GM23338 (cell line): Measurements from ENCODE around the gene UBAP2. TPM values are rescaled to one million over a fixed set of nuclear protein-coding genes. Genes with fewer than 3 reads are reported as not detected.

Experiments used
- ATAC-seq: fragments of 200-7000 bp; cut with Tn5 transposase; 3 replicates; pipeline ENCODE4 v1.9.1; 2020
- DNase-seq: peaks from one replicate; pipeline ENCODE4 v3.0.0-alpha.2; 2015; ENCODE audit warnings: low spot score
- H2AFZ ChIP-seq: fragments of 200-600 bp; sonication (generic); 2 replicates; pipeline ENCODE4 v1.8.0; 2016; ENCODE audit warnings: antibody characterized with exemption, mild to moderate bottlenecking, moderate library complexity
- H3F3A ChIP-seq: fragments of 200-600 bp; sonication (generic); replicated peaks from 2 replicates; pipeline ENCODE4 v1.8.0; 2017; ENCODE audit warnings: antibody characterized with exemption, mixed run types, low read depth
- H3K27ac ChIP-seq: fragments of 200-600 bp; sonication (generic); 2 replicates; pipeline ENCODE4 v1.6.1; 2016; ENCODE audit warnings: low read depth
- H3K27me3 ChIP-seq: fragments of 200-600 bp; sonication (generic); 2 replicates; pipeline ENCODE4 v1.8.0; 2016; ENCODE audit warnings: mild to moderate bottlenecking, mixed run types, moderate library complexity; ENCODE audit not compliant: insufficient read depth
- H3K36me3 ChIP-seq: fragments of 200-600 bp; sonication (generic); 2 replicates; pipeline ENCODE4 v1.8.0; 2016; ENCODE audit warnings: mild to moderate bottlenecking; ENCODE audit not compliant: insufficient read depth
- H3K4me1 ChIP-seq: fragments of 200-600 bp; sonication (generic); 2 replicates; pipeline ENCODE4 v1.8.0; 2016; ENCODE audit warnings: mild to moderate bottlenecking, moderate library complexity; ENCODE audit not compliant: insufficient read depth
- H3K4me2 ChIP-seq: fragments of 200-600 bp; sonication (generic); 2 replicates; pipeline ENCODE4 v1.7.1; 2017; ENCODE audit warnings: mixed run types
- H3K4me3 ChIP-seq: fragments of 200-600 bp; sonication (generic); 2 replicates; pipeline ENCODE4 v1.6.1; 2016; ENCODE audit warnings: mixed run types
- H3K79me2 ChIP-seq: fragments of 200-600 bp; sonication (generic); replicated peaks from 2 replicates; pipeline ENCODE4 v1.8.0; 2017; ENCODE audit warnings: mild to moderate bottlenecking; ENCODE audit not compliant: insufficient read depth
- H3K9me2 ChIP-seq: fragments of 200-600 bp; sonication (generic); 2 replicates; pipeline ENCODE4 v1.8.0; 2017; ENCODE audit not compliant: insufficient read depth
- H4K20me1 ChIP-seq: fragments of 200-600 bp; sonication (generic); replicated peaks from 2 replicates; pipeline ENCODE4 v1.8.0; 2017; ENCODE audit warnings: mild to moderate bottlenecking; ENCODE audit not compliant: insufficient read depth
- H3K27ac Mint-ChIP-seq: 2 replicates; pipeline ENCODE4 v1.8.0; 2020; ENCODE audit warnings: inconsistent platforms, mild to moderate bottlenecking, moderate library complexity, mixed read lengths
- H3K27me3 Mint-ChIP-seq: 3 replicates; pipeline ENCODE4 v1.8.0; 2022; ENCODE audit warnings: low read depth, mild to moderate bottlenecking, moderate library complexity, mixed read lengths, inconsistent platforms; ENCODE audit not compliant: insufficient read depth, poor library complexity
- H3K36me3 Mint-ChIP-seq: 3 replicates; pipeline ENCODE4 v1.8.0; 2021; ENCODE audit warnings: low read depth, mild to moderate bottlenecking, inconsistent platforms, moderate library complexity, mixed read lengths
- H3K4me1 Mint-ChIP-seq: 3 replicates; pipeline ENCODE4 v1.8.0; 2020; ENCODE audit warnings: mild to moderate bottlenecking, inconsistent platforms, mixed read lengths
- H3K4me3 Mint-ChIP-seq: 3 replicates; pipeline ENCODE4 v1.8.0; 2021; ENCODE audit warnings: moderate library complexity, mild to moderate bottlenecking, inconsistent platforms, mixed read lengths
- H3K9me3 Mint-ChIP-seq: 3 replicates; pipeline ENCODE4 v1.8.0; 2020; ENCODE audit warnings: moderate library complexity, mild to moderate bottlenecking, inconsistent platforms, mixed read lengths
- CREB1 ChIP-seq: fragments of 250-450 bp; sonication (Bioruptor Pico); IDR thresholded peaks from 2 replicates; pipeline ENCODE4 v1.5.0; 2020; ENCODE audit warnings: low read depth, mild to moderate bottlenecking, moderate library complexity
- EZH2 ChIP-seq: fragments of 200-600 bp; sonication (generic); IDR thresholded peaks from one replicate; pipeline ENCODE4 v1.8.0; 2017; ENCODE audit warnings: antibody characterized with exemption, mild to moderate bottlenecking, low read depth; ENCODE audit not compliant: unreplicated experiment
- JUNB ChIP-seq: IDR thresholded peaks from one replicate; pipeline ENCODE4 v1.6.1; 2016; ENCODE audit warnings: antibody characterized with exemption; ENCODE audit not compliant: unreplicated experiment
- NANOG ChIP-seq: IDR thresholded peaks from 2 replicates; pipeline ENCODE4 v1.6.1; 2016; ENCODE audit warnings: antibody characterized with exemption, borderline replicate concordance
- STAT1 ChIP-seq: IDR thresholded peaks from one replicate; pipeline ENCODE4 v1.6.1; 2016; ENCODE audit warnings: antibody characterized with exemption; ENCODE audit not compliant: unreplicated experiment
- ZNF114 ChIP-seq: fragments of 250-450 bp; sonication (Bioruptor Pico); IDR thresholded peaks from 2 replicates; pipeline ENCODE4 v1.5.0; 2020; ENCODE audit warnings: mild to moderate bottlenecking, moderate library complexity
- ZNF331 ChIP-seq: fragments of 250-450 bp; sonication (Bioruptor Pico); IDR thresholded peaks from 2 replicates; pipeline ENCODE4 v1.5.0; 2020; ENCODE audit warnings: low read depth, mild to moderate bottlenecking, moderate library complexity
- polyA plus RNA-seq: library from polyadenylated mRNA; unstranded; fragments of >200 nt; fragmentation: Nextera tagmentation; extraction: Ambion mirVana; gene quantifications from 2 replicates; pipeline ENCODE4 v1.2.1, GENCODE V29; 2016
- total RNA-seq: library from RNA; depleted of rRNA; stranded (reverse); fragments of >200 nt; shearing (Covaris generic); gene quantifications from 2 replicates; pipeline ENCODE4 v1.2.3, GENCODE V29; 2014
- TF ChIP-seq, protein P1 (sequence below): fragments of 250-450 bp; sonication (Bioruptor Pico); IDR thresholded peaks from 2 replicates; pipeline ENCODE4 v1.5.0; 2020; ENCODE audit warnings: mild to moderate bottlenecking, moderate library complexity
- TF ChIP-seq, protein P2 (sequence below): IDR thresholded peaks from 2 replicates; pipeline ENCODE4 v1.6.1; 2016; ENCODE audit warnings: antibody characterized with exemption
- TF ChIP-seq, protein P3 (sequence below), 2 experiments: fragments of 200-600 bp in 1 of 2; sonication (generic) in 1 of 2; conservative IDR thresholded peaks; 2 replicates each; pipeline versions ENCODE4 v1.5.1 to v1.6.1; 2016 to 2017; ENCODE audit warnings: antibody characterized with exemption in 2 of 2, low read depth in 2 of 2, mild to moderate bottlenecking in 2 of 2, moderate library complexity in 1 of 2

The UBAP2 gene
- total and polyA plus RNA-seq, 2 experiments from 2014 or later = 47.4 to 56.4 TPM

DNA sequence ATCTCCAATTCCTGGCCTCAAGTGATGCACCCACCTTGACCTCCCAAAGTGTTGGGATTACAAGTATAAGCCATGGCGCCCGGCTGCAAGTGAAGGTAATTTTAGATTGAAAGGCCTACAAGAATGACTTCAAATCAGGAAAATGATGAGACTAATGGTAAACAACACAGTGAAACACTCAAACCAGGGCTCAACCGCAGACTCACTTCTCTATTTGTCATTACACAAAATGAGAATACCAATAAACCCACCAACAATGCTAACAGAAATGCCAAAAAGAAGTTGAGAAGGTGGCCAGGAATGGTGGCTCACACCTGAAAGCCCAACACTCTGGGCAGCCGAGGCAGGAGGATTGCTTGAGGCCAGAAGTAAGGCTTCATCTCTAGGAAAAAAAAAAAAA lies 92.1 kb downstream of the UBAP2 start:
- Histone ChIP-seq H3K4me2 (no peak overlapping the region), H3K27ac (no peak overlapping the region), H4K20me1 (peaks cover 2% of the 10 kb centered on the region), H3K36me3 (peaks cover 34% of the 10 kb centered on the region), H3K4me1 (no peaks in the 10 kb centered on the region), H3K27me3 (no peaks in the 10 kb centered on the region), H3K4me3 (no peak overlapping the region), H2AFZ (no peak overlapping the region), H3F3A (no peaks in the 10 kb centered on the region), H3K79me2 (peaks cover under 1% of the 10 kb centered on the region), H3K9me2 (no peaks in the 10 kb centered on the region)
- Mint-ChIP-seq H3K27me3 (no peaks in the 10 kb centered on the region), H3K9me3 (no peaks in the 10 kb centered on the region), H3K36me3 (peaks cover 66% of the 10 kb centered on the region), H3K27ac (no peak overlapping the region), H3K4me1 (no peaks in the 10 kb centered on the region), H3K4me3 (no peak overlapping the region)
- DNase-seq = no peak
- ATAC-seq = no peak
- no peak for TF ChIP-seq ZNF331 (CRISPR knock-in tag)
- TF ChIP-seq, protein P1, sequence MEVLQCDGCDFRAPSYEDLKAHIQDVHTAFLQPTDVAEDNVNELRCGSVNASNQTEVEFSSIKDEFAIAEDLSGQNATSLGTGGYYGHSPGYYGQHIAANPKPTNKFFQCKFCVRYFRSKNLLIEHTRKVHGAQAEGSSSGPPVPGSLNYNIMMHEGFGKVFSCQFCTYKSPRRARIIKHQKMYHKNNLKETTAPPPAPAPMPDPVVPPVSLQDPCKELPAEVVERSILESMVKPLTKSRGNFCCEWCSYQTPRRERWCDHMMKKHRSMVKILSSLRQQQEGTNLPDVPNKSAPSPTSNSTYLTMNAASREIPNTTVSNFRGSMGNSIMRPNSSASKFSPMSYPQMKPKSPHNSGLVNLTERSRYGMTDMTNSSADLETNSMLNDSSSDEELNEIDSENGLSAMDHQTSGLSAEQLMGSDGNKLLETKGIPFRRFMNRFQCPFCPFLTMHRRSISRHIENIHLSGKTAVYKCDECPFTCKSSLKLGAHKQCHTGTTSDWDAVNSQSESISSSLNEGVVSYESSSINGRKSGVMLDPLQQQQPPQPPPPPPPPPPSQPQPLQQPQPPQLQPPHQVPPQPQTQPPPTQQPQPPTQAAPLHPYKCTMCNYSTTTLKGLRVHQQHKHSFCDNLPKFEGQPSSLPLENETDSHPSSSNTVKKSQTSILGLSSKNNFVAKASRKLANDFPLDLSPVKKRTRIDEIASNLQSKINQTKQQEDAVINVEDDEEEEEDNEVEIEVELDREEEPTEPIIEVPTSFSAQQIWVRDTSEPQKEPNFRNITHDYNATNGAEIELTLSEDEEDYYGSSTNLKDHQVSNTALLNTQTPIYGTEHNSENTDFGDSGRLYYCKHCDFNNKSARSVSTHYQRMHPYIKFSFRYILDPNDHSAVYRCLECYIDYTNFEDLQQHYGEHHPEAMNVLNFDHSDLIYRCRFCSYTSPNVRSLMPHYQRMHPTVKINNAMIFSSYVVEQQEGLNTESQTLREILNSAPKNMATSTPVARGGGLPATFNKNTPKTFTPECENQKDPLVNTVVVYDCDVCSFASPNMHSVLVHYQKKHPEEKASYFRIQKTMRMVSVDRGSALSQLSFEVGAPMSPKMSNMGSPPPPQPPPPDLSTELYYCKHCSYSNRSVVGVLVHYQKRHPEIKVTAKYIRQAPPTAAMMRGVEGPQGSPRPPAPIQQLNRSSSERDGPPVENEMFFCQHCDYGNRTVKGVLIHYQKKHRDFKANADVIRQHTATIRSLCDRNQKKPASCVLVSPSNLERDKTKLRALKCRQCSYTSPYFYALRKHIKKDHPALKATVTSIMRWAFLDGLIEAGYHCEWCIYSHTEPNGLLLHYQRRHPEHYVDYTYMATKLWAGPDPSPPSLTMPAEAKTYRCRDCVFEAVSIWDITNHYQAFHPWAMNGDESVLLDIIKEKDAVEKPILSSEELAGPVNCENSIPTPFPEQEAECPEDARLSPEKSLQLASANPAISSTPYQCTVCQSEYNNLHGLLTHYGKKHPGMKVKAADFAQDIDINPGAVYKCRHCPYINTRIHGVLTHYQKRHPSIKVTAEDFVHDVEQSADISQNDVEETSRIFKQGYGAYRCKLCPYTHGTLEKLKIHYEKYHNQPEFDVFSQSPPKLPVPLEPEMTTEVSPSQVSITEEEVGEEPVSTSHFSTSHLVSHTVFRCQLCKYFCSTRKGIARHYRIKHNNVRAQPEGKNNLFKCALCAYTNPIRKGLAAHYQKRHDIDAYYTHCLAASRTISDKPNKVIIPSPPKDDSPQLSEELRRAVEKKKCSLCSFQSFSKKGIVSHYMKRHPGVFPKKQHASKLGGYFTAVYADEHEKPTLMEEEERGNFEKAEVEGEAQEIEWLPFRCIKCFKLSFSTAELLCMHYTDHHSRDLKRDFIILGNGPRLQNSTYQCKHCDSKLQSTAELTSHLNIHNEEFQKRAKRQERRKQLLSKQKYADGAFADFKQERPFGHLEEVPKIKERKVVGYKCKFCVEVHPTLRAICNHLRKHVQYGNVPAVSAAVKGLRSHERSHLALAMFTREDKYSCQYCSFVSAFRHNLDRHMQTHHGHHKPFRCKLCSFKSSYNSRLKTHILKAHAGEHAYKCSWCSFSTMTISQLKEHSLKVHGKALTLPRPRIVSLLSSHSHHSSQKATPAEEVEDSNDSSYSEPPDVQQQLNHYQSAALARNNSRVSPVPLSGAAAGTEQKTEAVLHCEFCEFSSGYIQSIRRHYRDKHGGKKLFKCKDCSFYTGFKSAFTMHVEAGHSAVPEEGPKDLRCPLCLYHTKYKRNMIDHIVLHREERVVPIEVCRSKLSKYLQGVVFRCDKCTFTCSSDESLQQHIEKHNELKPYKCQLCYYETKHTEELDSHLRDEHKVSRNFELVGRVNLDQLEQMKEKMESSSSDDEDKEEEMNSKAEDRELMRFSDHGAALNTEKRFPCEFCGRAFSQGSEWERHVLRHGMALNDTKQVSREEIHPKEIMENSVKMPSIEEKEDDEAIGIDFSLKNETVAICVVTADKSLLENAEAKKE (CRISPR knock-in tag) = no peak
- TF ChIP-seq NANOG = no peak
- no peak for TF ChIP-seq JUNB

DNA sequence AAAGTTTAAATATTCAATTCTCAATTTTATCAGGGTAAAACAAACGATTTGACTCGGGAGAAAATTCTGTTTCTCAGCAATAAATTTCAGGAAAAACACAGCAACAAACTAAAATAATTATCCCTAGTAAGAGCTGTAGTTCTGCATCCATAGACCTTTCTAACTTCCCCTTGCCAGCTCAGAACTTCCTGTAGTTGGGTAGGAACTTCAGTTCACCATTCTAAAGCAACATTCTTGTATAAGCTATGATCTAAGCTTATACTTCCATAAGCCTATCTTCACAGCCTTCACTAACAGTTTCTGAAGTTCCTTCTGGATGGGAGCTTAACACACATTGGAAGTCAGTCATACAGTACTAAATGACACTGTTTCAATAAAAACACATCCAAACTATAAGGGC lies 96.6 kb downstream of the UBAP2 start:
- no peaks in the 10 kb centered on the region for H3K9me2 ChIP-seq
- ATAC-seq (no peak), DNase-seq (no peak)
- H3K27me3 Mint-ChIP-seq = peaks cover 4% of the 10 kb centered on the region
- peaks cover 23% of the 10 kb centered on the region; the same call in 1 of the 2 replicates for H3K36me3 ChIP-seq
- no peaks in the 10 kb centered on the region for H3K4me1 Mint-ChIP-seq
- no peaks in the 10 kb centered on the region for H3K27me3 ChIP-seq
- no peak overlapping the region for H3K27ac ChIP-seq
- no peak overlapping the region for H3K27ac Mint-ChIP-seq
- peaks cover 3% of the 10 kb centered on the region for H3K79me2 ChIP-seq
- H3K4me1 ChIP-seq = no peaks in the 10 kb centered on the region
- H3K4me3 Mint-ChIP-seq = no peak overlapping the region
- peaks cover 69% of the 10 kb centered on the region for H3K36me3 Mint-ChIP-seq
- no peak overlapping the region for H3K4me3 ChIP-seq
- H3F3A ChIP-seq = no peaks in the 10 kb centered on the region
- no peak overlapping the region for H3K4me2 ChIP-seq
- no peaks in the 10 kb centered on the region for H3K9me3 Mint-ChIP-seq
- no peak overlapping the region for H2AFZ ChIP-seq
- peaks cover 9% of the 10 kb centered on the region; the same call in 1 of the 2 replicates for H4K20me1 ChIP-seq
- no peak for TF ChIP-seq EZH2
- TF ChIP-seq NANOG = no peak
- TF ChIP-seq ZNF114 = no peak
- TF ChIP-seq, protein P2, sequence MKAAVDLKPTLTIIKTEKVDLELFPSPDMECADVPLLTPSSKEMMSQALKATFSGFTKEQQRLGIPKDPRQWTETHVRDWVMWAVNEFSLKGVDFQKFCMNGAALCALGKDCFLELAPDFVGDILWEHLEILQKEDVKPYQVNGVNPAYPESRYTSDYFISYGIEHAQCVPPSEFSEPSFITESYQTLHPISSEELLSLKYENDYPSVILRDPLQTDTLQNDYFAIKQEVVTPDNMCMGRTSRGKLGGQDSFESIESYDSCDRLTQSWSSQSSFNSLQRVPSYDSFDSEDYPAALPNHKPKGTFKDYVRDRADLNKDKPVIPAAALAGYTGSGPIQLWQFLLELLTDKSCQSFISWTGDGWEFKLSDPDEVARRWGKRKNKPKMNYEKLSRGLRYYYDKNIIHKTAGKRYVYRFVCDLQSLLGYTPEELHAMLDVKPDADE = no peak
- no peak for TF ChIP-seq STAT1
- no peak for TF ChIP-seq CREB1 (CRISPR knock-in tag)
- TF ChIP-seq JUNB = no peak
- TF ChIP-seq, protein P3, sequence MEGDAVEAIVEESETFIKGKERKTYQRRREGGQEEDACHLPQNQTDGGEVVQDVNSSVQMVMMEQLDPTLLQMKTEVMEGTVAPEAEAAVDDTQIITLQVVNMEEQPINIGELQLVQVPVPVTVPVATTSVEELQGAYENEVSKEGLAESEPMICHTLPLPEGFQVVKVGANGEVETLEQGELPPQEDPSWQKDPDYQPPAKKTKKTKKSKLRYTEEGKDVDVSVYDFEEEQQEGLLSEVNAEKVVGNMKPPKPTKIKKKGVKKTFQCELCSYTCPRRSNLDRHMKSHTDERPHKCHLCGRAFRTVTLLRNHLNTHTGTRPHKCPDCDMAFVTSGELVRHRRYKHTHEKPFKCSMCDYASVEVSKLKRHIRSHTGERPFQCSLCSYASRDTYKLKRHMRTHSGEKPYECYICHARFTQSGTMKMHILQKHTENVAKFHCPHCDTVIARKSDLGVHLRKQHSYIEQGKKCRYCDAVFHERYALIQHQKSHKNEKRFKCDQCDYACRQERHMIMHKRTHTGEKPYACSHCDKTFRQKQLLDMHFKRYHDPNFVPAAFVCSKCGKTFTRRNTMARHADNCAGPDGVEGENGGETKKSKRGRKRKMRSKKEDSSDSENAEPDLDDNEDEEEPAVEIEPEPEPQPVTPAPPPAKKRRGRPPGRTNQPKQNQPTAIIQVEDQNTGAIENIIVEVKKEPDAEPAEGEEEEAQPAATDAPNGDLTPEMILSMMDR (conservative IDR thresholded peaks at IDR 0.05; ENCODE audit: low read depth in 2 of 2) = no peak
